DOHH2 (cell line): Measurements from ENCODE around the gene SEC22A.

ENCODE experiments used
- EZH2phosphoT487 ChIP-seq: fragments of 200-600 bp; sonication (generic); IDR thresholded peaks from 2 replicates; pipeline ENCODE4 v1.6.1; 2017; ENCODE audit warnings: borderline replicate concordance, mild to moderate bottlenecking, antibody characterized with exemption, low read length, moderate library complexity, mixed read lengths
- TF ChIP-seq, protein P1 (sequence below): fragments of 200-600 bp; sonication (generic); IDR thresholded peaks from one replicate; pipeline ENCODE4 v1.5.1; 2014; ENCODE audit warnings: antibody characterized with exemption, mild to moderate bottlenecking, low read depth, low read length; ENCODE audit not compliant: poor library complexity, severe bottlenecking

DNA sequence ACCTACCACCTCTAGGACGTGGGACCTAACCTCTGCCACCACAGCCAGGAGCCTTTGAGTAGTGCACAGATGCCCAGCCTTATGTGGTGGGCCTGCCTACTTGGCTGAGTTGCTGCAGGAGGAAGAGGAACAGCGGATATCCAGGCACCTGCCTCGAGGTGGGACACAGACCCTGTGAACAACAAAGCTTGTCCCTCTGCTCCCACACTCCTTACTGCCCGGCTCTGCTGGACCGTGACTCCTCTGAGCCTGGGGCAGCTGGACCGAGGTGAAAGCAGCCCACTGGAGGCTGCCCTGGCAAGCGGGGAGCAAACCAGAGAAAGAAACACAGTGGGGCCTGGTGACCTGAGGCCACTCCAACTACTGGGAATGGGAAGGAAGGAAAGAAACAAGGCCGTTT, 97.8 kb downstream of the SEC22A start:
- TF ChIP-seq, protein P1, sequence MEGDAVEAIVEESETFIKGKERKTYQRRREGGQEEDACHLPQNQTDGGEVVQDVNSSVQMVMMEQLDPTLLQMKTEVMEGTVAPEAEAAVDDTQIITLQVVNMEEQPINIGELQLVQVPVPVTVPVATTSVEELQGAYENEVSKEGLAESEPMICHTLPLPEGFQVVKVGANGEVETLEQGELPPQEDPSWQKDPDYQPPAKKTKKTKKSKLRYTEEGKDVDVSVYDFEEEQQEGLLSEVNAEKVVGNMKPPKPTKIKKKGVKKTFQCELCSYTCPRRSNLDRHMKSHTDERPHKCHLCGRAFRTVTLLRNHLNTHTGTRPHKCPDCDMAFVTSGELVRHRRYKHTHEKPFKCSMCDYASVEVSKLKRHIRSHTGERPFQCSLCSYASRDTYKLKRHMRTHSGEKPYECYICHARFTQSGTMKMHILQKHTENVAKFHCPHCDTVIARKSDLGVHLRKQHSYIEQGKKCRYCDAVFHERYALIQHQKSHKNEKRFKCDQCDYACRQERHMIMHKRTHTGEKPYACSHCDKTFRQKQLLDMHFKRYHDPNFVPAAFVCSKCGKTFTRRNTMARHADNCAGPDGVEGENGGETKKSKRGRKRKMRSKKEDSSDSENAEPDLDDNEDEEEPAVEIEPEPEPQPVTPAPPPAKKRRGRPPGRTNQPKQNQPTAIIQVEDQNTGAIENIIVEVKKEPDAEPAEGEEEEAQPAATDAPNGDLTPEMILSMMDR = no peak
- TF ChIP-seq EZH2phosphoT487 = no peak
